HL-60/S4 treated with phorbol 12-myristate 13-acetate at 8.2 ng/mL for 4 days and 3 days (cell line): ENCODE results near the gene GSTP1.
"Not testable (repeated sequence)": the region's sequence is repeated elsewhere in the genome, so short reads cannot be mapped to it uniquely, and the experiment has no call there.

Experiments
- in situ Hi-C: fragments of 300-500 bp; cut with MboI; formaldehyde crosslinking; loops from 2 replicates; pipeline ENCODE4 v1.15.0; 2022; ENCODE audit warnings: low sequenced_read_pairs

Gene GSTP1

DNA sequence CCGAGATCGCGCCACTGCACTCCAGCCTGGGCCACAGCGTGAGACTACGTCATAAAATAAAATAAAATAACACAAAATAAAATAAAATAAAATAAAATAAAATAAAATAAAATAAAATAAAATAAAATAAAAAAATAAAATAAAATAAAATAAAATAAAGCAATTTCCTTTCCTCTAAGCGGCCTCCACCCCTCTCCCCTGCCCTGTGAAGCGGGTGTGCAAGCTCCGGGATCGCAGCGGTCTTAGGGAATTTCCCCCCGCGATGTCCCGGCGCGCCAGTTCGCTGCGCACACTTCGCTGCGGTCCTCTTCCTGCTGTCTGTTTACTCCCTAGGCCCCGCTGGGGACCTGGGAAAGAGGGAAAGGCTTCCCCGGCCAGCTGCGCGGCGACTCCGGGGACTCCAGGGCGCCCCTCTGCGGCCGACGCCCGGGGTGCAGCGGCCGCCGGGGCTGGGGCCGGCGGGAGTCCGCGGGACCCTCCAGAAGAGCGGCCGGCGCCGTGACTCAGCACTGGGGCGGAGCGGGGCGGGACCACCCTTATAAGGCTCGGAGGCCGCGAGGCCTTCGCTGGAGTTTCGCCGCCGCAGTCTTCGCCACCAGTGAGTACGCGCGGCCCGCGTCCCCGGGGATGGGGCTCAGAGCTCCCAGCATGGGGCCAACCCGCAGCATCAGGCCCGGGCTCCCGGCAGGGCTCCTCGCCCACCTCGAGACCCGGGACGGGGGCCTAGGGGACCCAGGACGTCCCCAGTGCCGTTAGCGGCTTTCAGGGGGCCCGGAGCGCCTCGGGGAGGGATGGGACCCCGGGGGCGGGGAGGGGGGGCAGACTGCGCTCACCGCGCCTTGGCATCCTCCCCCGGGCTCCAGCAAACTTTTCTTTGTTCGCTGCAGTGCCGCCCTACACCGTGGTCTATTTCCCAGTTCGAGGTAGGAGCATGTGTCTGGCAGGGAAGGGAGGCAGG lies at the start of gene GSTP1:
GSTP1 (plus strand) TSS at position 566 of the 958 bp plus-strand sequence; CDS start at position 598, 32 bp downstream.
- in situ Hi-C loops, result no loop called here

DNA sequence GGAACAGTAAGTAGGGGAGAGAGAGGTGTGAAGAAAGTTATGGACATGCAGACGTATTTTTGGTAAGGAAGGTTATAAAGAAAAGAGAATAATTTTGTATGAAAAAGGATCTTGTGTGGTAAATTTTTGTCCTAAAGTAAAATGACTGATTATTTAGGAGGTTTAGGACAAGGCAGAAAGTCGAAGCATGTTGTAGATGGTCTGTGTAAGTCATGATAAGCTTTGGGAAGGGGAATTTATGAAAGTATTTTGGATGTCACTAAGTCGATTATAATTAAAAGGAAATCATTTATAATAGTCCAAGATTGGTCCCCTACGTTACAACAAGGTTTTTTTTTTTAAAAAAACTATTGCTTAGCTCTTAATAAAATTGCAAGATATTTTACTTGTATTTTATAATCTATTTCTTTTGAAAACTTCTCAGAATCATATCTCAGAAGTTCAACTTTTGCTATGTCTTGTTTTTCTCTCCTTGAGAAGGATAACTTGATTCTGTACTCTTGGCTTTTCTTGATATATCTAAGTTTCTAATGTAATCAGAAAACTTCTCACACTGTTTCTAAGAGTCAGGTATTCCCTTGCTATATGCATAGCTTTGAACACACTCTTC lies 49.4 kb upstream of the GSTP1 start:
- in situ Hi-C loops, result no loop called here

DNA sequence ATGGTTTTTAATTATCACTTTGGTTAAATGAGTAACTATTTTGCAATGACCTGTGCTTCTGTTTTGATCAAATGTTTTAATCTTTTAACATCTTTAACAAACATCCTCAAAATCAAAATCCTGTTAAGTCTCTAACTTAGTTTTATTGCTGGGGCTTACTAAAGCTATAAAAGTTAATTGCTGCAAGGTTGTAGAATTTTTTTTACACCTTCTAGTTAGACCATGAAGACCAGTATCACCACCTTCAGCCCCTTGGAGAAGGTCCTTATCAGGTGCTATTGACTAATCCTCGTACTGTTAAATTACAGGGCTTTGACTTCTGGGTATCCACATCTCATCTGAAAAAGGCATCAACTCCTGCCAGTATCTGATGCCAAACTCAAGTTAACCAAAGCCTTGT lies 48.1 kb upstream of the GSTP1 start:
- in situ Hi-C loops, result no loop called here

DNA sequence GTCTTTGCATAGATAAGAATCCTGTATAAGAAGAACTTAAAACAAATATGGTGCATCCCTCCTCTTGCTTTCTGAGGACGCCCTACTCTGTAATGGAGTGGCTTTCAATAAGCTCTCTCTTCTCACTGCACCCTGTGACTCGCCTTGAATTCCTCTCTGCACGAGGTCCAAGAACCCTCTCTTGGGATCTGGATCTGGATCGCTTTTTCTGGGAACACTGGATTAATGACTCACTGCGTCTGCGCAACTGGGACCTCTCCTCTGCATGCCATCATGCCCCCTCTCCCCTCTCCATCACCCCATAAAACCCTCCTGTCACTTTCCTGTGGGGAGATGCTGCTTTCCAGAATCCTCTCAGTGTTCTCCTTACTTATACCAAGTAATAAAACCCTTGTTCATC lies 45.3 kb upstream of the GSTP1 start:
- in situ Hi-C loops, result no loop called here

DNA sequence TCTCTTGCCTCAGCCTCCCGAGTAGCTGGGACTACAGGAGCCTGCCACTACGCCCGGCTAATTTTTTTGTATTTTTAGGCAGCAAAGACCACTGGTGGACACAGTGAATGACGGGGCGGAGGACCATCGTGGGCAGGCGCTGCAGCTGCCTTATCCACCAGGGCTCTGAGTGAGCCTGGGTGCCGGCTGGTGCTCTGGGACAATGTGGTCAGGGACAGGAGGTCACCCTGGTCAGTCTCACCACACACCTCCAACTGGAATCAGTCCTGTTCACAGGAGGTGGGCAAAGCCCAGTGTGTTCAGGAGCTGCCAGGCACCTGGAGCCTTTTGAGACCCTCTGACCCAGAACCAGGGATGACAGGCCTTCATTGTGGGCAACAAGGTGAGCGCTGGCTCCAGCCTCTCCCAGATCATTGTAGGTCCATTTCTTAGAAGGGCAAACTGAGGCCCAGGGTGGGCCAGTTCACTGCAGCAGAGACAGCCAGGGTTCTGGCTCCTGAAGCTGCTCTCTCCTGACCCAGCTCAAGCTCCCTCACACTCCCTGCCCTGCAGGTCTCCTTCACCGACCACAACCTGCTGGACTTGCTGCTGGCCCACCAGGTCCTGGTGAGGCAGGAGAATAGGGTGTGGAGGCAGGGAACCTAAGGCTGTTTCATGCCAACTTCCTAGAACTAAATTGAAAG lies 44.6 kb upstream of the GSTP1 start:
- in situ Hi-C loops, result no loop called here

DNA sequence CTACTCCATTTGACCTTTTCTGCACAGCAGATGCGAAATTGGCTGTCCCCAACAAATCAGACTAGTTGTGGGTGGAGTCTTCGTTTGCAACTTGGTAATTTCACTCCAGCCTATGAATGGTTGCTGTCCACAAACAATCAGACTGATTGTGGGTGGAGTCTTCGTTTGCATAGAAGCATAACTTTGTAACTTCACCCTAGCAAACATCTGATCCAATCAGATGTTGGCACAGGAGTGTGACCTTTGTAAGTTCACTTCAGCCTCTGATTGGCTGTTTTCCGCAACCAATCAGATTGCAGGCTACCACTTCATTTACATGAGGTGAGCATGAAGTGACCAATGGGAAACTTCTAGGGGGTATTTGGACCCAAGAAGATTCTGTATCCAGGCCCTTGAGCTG lies 44.1 kb upstream of the GSTP1 start:
- in situ Hi-C loops, result no loop called here

DNA sequence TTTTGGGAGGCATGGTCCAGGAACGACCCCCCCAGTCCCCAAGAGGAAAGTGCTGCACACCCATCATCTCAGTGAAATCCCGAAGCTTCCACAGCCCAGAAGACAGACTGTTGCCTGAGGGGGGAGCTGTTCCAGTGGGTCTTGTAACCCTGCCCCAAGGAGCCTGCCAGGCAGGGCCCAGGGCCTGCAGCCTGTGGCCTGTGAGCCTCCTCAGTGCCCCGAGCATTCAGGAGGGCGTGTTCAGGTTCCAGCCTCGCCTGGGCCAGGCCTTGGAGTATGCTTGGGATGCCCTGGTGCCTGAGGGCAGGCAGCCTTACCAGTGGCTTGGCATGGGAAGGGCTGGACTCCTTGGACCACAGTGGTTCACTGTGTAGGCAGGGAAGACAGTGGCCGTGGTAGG lies 42.4 kb upstream of the GSTP1 start:
- in situ Hi-C loops, result no loop called here

DNA sequence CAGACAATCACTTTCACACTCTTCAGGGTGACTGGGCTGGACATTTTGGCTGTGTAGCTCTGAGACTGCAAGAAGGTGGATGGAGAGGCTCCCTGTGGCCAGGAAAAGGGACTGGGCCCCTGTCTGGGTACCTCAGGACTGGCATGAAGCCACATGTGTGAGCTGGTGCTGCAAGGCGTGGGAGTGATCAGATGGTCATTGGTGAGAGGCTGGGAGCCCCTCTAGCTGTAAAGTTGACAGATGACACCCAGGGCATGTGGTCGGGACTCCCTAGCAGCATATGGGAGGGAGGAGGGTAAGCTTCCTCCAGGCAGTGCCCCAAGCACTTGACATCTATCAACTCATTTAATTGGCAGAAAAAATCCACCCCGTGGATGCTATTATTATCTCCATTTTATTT lies 41.4 kb upstream of the GSTP1 start:
- in situ Hi-C loops, result no loop called here

DNA sequence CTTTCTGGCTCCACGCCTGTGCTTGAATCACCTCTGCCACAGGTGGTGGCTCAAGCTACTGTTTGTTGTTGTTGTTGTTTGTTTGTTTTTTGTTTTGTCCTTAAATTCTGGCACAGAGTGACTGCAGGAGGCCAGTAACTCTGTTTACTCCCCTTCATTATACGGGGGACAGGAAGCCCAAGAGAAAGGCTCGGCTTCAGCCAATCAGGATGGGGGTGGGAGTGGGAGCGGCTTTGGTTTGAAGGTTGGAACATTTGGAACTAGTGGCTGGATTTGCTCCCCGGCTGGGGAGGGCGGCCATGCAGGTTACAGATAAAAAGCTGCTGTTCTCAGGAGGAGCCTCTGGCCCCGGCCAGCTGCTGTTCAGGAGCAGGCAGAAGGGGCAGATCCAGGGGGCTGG lies 40.6 kb upstream of the GSTP1 start:
- in situ Hi-C loops, result no loop called here

DNA sequence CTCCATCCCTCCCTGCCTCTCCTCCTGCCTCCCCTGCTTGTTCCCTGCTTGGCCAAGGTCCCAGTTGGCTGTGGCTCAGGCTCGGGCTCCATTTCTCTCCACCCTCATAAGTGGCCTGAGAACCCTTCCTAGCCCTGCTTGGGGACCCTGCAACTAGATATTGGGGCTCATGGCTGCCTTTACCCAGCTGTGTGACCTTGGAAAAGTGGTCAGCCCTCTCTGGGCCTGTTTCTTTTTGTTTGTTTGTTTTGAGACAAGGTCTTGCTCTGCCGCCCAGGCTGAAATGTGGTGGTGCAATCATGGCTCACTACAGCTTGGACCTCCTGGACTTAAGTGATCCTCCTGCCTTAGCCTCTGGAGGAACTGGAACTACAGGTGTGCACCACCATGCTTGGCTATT lies 40.0 kb upstream of the GSTP1 start:
- in situ Hi-C loops, result no loop called here

DNA sequence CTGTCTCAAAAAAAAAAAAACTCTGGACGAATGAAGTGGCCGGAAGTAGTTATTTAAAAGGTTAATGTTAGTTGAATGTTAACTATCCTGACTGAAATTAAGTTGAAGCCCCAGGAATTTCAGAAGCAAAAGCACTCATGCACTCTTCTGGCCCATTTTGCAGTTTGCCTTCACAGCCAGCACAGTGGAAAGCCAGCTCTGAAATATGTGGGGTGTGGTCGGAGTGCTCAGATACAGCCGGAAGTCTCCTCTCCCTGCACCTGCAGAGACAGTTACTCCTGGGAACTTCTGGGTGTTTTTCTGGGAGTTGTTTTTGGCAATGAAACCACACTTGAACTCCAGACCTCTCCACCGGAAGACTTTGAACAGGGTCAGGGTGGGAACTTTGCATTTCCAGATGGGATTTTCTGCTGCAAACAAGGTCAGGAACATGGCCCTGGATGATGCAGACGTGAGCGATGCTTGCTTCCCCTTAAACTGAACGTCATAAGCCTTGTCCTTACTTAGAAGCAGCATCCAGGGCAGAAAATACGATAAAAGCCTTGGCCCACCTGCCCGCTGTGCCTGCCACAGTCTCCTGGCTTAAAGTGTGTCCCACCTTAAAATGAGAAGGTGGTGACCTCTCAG lies 38.9 kb upstream of the GSTP1 start:
- in situ Hi-C loops, result no loop called here

DNA sequence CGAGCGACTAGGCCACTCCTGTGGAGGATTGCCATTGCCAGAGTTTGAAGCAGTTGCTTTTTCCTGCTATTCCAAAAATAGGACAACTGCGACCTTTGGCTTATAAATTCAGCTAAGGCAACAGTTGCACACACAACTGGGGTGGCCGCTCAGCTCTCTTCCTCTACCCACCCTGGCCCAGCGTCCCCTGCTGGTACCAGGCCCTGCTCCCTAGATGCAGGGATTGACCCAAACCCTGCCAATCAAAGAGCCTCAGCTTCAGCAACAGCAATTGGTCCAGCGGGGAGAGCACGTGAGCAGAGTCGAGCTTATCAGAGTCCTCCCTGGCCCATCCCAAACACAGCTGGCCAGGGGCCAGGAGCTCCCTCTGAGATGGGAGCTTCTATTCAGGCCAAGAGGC lies 38.3 kb upstream of the GSTP1 start:
- in situ Hi-C loops, result no loop called here

DNA sequence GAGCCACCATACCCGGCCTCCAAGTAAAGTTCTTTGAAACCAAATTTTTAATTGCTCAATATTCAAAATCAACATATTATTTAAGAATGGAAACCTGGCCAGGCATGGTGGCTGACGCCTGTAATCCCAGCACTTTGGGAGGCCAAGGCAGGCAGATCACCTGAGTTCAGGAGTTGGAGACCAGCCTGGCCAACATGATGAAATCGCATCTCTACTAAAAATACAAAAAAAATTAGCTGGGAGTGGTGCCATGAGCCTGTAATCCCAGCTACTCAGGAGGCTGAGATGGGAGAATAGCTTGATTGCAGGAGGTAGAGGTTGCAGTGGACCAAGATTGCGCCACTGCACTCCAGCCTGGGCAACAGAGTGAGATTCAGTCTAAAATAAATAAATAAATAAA lies 35.5 kb upstream of the GSTP1 start:
- in situ Hi-C loops, result not testable (repeated sequence)

DNA sequence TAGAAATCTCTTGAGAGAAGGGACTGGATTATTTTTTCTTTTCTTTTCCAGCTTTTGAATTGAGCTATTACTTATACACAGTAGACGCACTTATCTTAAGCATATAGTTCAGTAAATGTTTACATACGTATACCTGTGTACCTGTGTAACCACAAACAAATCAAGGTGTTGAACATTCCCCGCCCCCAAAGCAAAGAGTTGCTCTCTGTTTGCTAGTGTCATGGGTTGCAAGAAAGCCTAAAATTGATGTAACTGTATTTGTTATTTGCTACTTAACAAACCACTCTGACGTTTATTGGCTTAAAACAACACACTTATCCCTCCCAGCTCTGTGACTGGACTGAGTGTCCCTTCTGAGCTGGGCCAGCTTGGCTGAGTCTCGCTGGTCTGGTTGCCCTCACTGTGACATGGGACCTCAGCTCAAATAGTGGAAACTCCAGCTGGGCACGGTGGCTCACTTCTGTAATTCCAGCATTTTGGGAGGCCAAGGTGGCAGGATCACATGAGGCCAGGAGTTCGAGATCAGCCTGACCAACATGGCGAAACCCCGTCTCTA lies 35.0 kb upstream of the GSTP1 start:
- in situ Hi-C loops, result no loop called here

DNA sequence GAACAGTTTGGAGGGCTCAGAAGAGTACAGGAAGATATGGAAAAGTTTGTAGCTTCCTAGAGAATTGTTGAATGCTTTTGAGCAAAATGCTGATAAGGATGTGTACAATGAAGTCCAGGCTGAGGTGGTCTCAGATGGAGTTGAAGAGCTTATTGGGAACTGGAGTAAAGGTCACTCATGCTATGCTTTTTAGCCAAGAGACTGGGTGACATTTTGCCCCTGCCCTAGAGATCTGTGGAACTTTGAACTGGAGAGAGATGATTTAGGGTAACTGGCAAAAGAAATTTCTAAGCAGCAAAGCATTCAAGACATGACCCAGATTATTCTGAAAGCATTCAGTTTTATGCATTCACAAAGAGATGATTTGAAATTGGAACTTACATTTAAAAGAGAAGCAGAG lies 32.5 kb upstream of the GSTP1 start:
- in situ Hi-C loops, result no loop called here

DNA sequence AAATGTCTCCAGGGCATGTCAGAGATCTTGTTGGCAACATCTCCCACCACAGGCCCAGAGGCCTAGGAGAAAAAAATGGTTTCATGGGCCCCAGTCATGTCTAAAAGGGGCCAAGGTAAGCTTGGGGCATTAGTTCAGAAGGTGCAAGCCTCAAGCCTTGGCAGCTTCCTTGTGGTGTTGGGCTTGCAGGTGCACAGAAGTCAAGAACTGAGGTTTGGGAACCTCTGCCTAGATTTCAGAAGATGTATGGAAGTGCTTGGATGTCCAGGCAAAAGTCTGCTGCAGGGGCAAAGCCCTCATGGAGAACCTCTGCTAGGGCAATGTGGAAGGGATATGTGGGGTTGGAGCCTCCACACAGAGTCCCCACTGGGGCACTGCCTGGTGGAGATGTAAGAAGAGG lies 31.9 kb upstream of the GSTP1 start:
- in situ Hi-C loops, result not testable (repeated sequence)

DNA sequence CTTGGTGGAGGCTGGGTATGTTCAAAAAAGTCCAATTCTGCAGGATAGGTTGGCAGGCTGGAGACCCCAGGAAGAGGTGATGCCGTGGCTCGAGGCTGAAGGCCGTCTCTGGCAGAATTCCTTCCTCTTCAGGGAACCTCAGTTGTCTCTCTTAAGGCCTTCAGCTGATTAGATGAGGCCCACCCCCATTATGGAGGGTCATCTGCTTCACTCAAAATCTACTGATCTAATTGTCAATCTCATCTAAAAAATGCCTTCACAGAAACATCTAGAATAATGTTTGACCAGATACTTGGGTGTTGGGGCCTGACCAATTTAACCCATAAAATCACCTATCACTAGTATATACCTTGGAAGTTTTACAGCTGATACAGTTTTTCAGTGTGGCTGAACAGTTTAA lies 27.4 kb upstream of the GSTP1 start:
- in situ Hi-C loops, result no loop called here

DNA sequence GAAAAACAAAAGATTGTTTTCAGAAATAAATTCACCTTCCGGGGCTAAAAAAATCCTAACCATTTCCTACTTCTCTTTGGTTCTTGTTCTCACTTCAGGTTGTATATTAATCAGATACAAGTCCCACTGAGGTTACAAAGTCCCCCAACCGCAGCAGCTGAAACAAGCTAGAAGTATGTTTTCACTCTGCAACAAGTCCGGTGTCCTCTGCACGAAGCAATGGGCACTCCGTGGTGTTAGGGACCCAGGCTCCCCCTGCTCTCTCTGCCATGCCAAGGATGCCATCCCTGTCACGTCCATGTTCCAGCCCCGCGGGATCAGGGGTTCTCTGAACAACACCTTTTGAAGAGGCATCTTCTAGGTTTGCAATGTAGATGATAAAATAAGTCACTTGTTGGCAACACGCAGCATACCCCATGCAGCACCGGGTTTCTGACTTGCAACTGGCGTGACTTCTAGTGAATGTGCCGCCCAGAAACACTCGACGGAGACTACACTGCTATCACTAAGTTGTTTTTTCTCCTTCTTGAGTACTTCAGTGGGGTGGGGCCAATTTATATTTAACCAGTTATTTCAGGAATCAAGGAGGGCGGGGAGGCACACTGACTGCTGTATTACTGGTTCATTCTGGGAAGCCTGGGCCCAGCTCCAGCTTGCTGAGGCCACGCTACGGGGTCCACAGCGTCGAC lies 25.4 kb upstream of the GSTP1 start:
- in situ Hi-C loops, result no loop called here

DNA sequence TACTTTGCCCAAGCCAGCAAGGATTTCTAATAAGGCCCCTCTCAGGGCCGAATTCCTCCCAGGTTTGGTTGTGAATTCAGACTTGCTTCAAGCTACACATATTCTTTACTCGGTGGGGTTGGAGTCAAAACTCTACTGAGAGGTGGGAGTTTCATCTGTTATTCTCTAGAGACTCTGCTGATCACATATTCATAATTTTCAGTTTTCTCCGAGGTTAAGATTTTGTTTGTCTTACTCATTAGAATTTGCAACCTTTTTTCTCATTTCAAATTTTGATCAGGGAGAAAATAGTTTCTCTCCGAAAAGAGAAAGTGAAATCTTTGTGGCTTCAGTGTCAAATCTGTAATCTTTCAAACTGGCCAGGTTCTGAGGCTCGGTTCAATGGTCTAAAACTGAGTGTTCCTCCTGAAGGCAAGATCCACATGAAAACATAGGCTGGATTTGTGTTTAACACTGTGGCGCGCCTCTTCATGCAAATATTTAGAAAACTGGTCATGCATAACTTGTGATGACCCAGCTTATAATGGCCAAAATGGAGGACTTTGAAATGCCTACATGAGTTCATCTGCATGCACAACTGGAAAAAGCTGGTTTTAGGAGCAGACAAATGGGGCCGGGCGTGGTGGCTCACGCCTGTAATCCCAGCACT lies 21.5 kb upstream of the GSTP1 start:
- in situ Hi-C loops, result no loop called here
